ENCODE data around the gene CMPK1.
A peak's percentile ranks its signal among the peaks of the same experiment; 100 is the strongest.
"Not testable (repeated sequence)": the region's sequence is repeated elsewhere in the genome, so short reads cannot be mapped to it uniquely, and the experiment has no call there.

CMPK1 gene

DNA sequence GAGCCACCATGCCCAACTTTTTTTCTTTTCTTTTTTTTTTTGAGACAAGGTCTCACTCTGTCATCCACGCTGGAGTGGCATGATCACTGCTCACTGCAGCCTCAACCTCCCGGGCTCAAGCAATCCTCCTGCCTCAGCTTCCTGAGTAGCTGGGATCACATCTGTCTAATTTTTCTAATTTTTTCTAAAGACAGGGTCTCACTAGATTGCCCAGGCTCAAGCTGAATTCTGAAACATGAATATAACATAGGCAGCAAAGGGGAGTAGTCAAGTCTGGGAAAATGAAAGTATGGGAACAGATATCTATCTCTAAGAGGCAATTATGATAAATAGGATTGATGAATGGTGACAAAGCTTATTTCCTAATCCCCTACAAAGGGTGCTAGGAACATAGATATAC, 7.3 kb upstream of the CMPK1 start:
- H3K27ac ChIP-seq (ENCODE audit: low read depth, low read length), result no peak overlapping the region
- H3K4me3 ChIP-seq (ENCODE audit: low read length), result no peak overlapping the region
- no peak overlapping the region for H3K9ac ChIP-seq (ENCODE audit: low read length)

DNA sequence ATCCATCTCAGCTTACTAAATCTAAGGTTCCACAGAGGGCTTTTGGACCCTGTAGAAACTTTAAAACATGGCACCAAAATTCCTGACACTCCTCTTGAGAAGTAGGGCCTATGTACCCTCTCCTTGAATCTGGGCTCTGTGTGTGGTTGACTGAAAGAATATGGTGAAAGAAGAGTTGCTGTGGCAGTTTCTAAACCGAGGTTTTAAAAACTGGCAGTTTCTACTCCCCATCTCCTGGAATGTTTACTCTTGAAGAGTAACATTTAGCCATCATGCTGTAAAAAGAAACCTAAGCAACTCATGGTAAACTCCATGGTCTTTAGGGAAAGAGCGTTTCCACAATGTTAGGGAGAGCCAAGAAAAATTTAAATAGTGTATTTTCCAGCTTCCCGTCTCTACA, 4.6 kb upstream of the CMPK1 start:
- Histone ChIP-seq H3K9ac (ENCODE audit: low read length) (no peak overlapping the region), H3K4me1 (ENCODE audit: control insufficient read depth, insufficient read depth, low read length) (peaks cover 8% of the 10 kb centered on the region), H3K27ac (ENCODE audit: low read depth, low read length) (no peak overlapping the region), H3K36me3 (ENCODE audit: control insufficient read depth, insufficient read depth, low read length) (no peaks in the 10 kb centered on the region), H3K4me3 (ENCODE audit: low read length) (no peak overlapping the region), H3K27me3 (ENCODE audit: control insufficient read depth, insufficient read depth, low read length) (no peaks in the 10 kb centered on the region)

More for the DNA sequence above, 7.3 kb upstream of the CMPK1 start:
- H3K36me3 ChIP-seq (ENCODE audit: control insufficient read depth, insufficient read depth, low read length), result no peaks in the 10 kb centered on the region
- no peaks in the 10 kb centered on the region for H3K27me3 ChIP-seq (ENCODE audit: control insufficient read depth, insufficient read depth, low read length)
- no peaks in the 10 kb centered on the region for H3K4me1 ChIP-seq (ENCODE audit: control insufficient read depth, insufficient read depth, low read length)

DNA sequence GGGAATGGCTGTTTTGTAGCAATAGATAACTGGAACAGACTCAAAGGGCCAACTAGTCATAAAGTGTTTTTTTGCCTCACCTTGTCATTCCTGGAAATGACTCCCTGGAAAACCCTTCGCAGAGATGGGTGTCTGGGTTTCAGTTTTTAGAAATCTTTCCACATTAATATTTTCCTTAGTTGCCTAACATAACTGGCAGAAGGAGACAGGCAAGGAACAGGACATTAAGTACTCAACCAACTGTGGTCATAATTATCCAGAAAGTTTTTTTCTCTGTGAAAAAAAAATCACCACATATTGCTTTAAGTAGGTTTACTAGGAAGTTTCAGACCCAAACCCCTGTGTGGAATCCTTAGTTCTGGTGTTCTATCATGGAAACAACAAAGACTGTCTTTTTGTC, 3.4 kb upstream of the CMPK1 start:
- no peak overlapping the region for H3K4me3 ChIP-seq (ENCODE audit: low read length)
- H3K27ac ChIP-seq (ENCODE audit: low read depth, low read length), result no peak overlapping the region
- H3K4me1 ChIP-seq (ENCODE audit: control insufficient read depth, insufficient read depth, low read length), result peaks cover 12% of the 10 kb centered on the region
- no peak overlapping the region for H3K9ac ChIP-seq (ENCODE audit: low read length)
- no peaks in the 10 kb centered on the region for H3K27me3 ChIP-seq (ENCODE audit: control insufficient read depth, insufficient read depth, low read length)
- H3K36me3 ChIP-seq (ENCODE audit: control insufficient read depth, insufficient read depth, low read length), result no peaks in the 10 kb centered on the region

DNA sequence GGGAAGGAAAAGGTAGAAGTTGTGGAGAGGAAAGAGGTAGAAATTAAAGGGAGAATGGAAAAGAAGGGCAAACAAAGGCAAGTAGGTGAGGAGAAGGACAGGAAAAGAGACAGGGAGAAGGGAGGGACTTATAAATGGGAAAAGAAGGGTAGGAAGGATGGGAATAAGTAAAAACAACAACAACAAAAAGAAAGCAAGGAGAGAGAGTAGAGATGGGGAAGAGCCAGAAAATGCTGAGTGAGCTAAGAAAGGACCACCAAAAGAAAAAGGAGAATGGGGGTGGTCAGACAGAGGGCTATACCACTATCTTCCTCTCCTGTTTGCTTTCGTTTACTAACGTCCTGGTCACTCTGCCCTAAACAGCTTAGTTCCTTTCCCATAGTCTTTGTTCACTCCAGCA, 1.7 kb upstream of the CMPK1 start:
- Histone ChIP-seq H3K36me3 (ENCODE audit: control insufficient read depth, insufficient read depth, low read length) (no peaks in the 10 kb centered on the region), H3K27ac (ENCODE audit: low read depth, low read length) (no peak overlapping the region), H3K9ac (ENCODE audit: low read length) (no peak overlapping the region), H3K27me3 (ENCODE audit: control insufficient read depth, insufficient read depth, low read length) (no peaks in the 10 kb centered on the region), H3K4me3 (ENCODE audit: low read length) (no peak overlapping the region), H3K4me1 (ENCODE audit: control insufficient read depth, insufficient read depth, low read length) (peaks cover 12% of the 10 kb centered on the region)

DNA sequence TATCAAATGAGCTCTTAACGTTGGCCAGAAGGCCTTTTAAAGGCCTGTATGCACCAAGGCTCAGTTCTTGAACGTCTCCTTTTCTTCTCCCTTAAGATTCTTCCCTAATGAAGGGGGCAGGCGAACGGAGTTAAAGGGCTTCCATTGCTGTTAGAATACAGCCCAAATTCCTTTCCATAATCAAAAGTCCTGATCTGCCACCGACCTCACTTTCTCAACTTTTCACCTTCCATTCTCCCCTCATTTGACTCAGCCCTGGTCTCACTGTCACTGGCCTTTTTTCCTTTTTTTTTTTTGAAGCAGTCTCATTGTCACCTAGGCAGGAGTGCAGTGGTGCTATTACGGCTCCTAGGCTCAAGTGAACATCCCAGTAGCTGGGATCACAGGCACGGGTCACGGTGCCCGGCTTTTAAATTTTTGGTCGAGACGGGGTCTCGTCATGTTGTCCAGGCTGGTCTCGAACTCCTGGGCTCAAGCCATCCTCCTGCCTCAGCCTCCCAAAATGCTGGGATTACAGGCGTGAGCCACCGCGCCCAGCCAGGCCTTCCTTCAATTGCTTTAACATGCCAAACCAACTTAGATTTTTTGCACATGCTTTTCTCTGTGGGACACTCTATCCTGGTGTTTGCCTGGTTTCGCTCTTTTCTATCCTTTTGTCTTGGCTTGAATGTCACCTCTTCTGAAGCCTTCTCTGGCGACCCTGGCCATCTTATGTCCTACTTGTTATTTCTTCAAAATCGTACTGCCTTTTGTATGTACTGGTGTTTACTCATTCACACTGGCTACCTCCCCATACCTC, 612 bp upstream of the CMPK1 start:
- H3K27ac ChIP-seq (ENCODE audit: low read depth, low read length), result peak overlapping the region; percentile 82
- peaks cover 12% of the 10 kb centered on the region for H3K4me1 ChIP-seq (ENCODE audit: control insufficient read depth, insufficient read depth, low read length)
- H3K9ac ChIP-seq (ENCODE audit: low read length), result peak overlapping the region; percentile 74
- H3K4me3 ChIP-seq (ENCODE audit: low read length), result peak overlapping the region; percentile 85
- H3K36me3 ChIP-seq (ENCODE audit: control insufficient read depth, insufficient read depth, low read length), result no peaks in the 10 kb centered on the region
- H3K27me3 ChIP-seq (ENCODE audit: control insufficient read depth, insufficient read depth, low read length), result no peaks in the 10 kb centered on the region

DNA sequence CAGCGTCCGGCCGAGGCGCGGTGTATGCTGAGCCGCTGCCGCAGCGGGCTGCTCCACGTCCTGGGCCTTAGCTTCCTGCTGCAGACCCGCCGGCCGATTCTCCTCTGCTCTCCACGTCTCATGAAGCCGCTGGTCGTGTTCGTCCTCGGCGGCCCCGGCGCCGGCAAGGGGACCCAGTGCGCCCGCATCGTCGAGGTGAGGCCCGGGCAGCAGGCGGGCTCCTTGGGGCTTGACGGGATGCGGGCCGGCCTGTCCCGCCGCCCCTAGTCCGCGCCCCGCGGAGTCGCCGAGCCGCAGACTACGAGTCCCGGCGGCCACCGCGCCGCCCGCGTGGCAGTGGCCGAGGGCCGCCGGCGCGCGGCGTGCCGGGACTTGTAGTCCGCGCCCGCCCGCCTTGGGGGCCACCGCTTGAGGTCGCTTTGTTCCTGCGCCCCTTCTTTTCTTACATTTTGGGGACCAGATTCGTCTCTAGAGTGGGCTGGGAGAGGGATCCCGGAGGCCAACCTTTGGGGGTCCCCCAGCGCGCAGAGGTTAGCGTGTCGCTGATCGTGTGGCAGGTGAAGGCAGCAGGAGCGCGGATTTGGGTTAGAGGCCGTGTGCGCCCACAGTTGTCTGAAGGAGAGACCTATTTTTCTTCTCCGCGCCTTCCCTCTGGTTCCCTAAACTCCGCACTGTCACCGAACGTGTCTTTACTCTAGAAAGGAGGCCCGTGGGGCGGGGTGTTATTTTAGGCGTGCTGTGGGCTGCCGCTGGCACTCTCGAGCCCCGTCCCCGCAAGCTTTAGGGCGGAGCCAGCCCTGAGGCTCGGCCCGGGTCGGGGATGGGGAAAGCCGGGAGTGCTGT, 553 bp downstream of the CMPK1 start:
- Histone ChIP-seq H3K4me3 (ENCODE audit: low read length) (peak overlapping the region; percentile 85), H3K27me3 (ENCODE audit: control insufficient read depth, insufficient read depth, low read length) (no peaks in the 10 kb centered on the region), H3K9ac (ENCODE audit: low read length) (no peak overlapping the region), H3K4me1 (ENCODE audit: control insufficient read depth, insufficient read depth, low read length) (peaks cover 12% of the 10 kb centered on the region), H3K27ac (ENCODE audit: low read depth, low read length) (peak overlapping the region; percentile 93), H3K36me3 (ENCODE audit: control insufficient read depth, insufficient read depth, low read length) (no peaks in the 10 kb centered on the region)

DNA sequence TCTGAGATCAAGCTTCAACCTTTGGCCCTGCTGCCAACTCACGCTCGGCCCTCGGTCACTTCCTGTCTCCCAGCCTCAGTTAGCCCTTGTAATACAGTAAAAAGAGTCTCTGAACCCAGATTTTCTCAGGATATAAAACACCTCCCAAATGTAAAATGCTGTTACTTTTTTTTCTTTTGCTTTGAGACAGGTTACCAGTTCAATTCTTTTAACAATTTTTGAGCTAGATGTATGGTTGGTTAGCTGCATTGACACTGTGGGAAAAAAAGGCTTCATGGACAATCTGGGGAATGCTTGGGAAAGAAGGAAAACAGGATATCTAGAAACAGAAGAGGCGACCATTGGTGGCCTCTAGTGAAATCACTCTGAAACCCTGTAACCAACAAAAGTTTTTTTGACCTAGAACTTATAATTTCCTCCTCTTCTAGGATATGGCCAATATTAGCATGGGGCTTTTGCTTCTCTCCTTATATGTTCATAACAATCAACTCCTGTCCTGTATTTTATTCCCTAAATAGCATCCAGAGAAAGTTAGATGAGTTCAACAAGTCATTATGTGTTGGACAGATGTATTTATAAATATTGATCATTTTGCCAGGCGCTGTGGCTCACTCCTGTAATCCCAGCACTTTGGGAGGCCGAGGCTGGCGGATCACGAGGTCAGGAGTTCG, 1.3 kb downstream of the CMPK1 start:
- H3K4me1 ChIP-seq (ENCODE audit: control insufficient read depth, insufficient read depth, low read length), result peaks cover 12% of the 10 kb centered on the region
- H3K4me3 ChIP-seq (ENCODE audit: low read length), result peak overlapping the region; percentile 85
- no peaks in the 10 kb centered on the region for H3K36me3 ChIP-seq (ENCODE audit: control insufficient read depth, insufficient read depth, low read length)
- H3K27ac ChIP-seq (ENCODE audit: low read depth, low read length), result peak overlapping the region; percentile 93
- H3K27me3 ChIP-seq (ENCODE audit: control insufficient read depth, insufficient read depth, low read length), result no peaks in the 10 kb centered on the region
- no peak overlapping the region for H3K9ac ChIP-seq (ENCODE audit: low read length)

- no peaks in the 10 kb centered on the region for H3K36me3 ChIP-seq (ENCODE audit: control insufficient read depth, insufficient read depth, low read length)
- H3K27ac ChIP-seq (ENCODE audit: low read depth, low read length), result no peak overlapping the region
- H3K4me1 ChIP-seq (ENCODE audit: control insufficient read depth, insufficient read depth, low read length), result peaks cover 12% of the 10 kb centered on the region
- H3K27me3 ChIP-seq (ENCODE audit: control insufficient read depth, insufficient read depth, low read length), result no peaks in the 10 kb centered on the region
- H3K4me3 ChIP-seq (ENCODE audit: low read length), result no peak overlapping the region
- H3K9ac ChIP-seq (ENCODE audit: low read length), result no peak overlapping the region
Measured at GRCh38 chr1:47337350-47337749, 3.8 kb downstream of the CMPK1 start.

DNA sequence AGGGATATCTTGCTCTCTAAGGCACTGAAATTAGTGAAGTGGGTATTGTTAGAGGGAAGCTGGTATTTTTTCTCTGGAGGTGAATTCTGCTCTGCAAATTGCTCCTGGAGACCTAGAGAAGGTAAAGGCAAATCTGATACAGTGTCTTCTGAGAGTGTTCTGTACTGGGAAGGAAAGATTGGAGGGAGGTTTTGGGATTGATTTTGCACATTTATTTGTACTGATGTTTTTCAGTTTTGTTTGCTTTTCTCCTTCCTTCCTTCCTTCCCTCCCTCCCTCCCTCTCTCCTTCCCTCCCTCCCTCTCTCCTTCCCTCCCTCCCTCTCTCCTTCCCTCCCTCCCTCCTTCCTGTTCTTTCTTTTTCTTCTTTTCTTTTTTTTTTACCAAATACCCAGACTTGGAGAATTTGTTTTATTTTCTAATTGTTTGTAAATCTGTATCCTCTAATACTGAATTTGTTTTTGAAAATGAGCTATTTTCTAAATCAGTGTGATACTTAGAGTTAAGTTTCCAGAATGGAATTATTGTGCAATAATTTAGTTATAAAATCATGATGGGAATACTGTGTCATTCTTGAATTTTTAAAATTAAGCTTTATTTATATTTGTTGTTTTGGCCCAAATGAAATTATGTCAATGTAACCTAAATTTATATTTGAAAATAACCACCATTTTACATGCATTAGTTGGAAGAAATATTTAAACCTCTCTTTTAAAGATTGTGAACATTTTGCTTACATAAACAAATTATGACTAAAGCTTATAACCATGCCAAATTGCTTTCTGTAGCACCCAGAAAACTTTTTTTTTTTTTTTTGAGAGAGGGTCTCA, 4.9 kb downstream of the CMPK1 start:
- Histone ChIP-seq H3K9ac (ENCODE audit: low read length) (no peak overlapping the region), H3K36me3 (ENCODE audit: control insufficient read depth, insufficient read depth, low read length) (no peaks in the 10 kb centered on the region), H3K27ac (ENCODE audit: low read depth, low read length) (no peak overlapping the region), H3K27me3 (ENCODE audit: control insufficient read depth, insufficient read depth, low read length) (no peaks in the 10 kb centered on the region), H3K4me3 (ENCODE audit: low read length) (no peak overlapping the region), H3K4me1 (ENCODE audit: control insufficient read depth, insufficient read depth, low read length) (peaks cover 4% of the 10 kb centered on the region)

DNA sequence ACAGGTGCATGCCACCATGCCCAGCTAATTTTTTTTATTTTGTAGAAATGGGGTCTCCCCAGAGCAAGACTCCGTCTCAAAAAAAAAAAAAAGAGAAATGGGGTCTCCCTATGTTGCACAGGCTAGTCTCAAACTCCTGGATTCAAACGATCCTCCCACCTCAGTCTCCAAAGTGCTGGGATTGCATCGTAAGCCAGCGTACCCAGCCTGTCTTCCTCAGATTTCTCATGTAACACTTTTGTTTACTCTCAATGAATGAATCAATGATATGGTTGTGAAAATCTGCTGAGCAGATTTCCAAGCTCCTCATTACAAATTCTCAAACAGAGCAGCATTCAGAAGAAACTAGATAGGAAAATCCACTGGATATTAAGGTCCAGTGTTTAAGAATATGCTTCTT, 6.6 kb downstream of the CMPK1 start:
- Histone ChIP-seq H3K4me3 (ENCODE audit: low read length) (no peak overlapping the region), H3K36me3 (ENCODE audit: control insufficient read depth, insufficient read depth, low read length) (no peaks in the 10 kb centered on the region), H3K27me3 (ENCODE audit: control insufficient read depth, insufficient read depth, low read length) (no peaks in the 10 kb centered on the region), H3K4me1 (ENCODE audit: control insufficient read depth, insufficient read depth, low read length) (no peaks in the 10 kb centered on the region), H3K27ac (ENCODE audit: low read depth, low read length) (no peak overlapping the region), H3K9ac (ENCODE audit: low read length) (no peak overlapping the region)

DNA sequence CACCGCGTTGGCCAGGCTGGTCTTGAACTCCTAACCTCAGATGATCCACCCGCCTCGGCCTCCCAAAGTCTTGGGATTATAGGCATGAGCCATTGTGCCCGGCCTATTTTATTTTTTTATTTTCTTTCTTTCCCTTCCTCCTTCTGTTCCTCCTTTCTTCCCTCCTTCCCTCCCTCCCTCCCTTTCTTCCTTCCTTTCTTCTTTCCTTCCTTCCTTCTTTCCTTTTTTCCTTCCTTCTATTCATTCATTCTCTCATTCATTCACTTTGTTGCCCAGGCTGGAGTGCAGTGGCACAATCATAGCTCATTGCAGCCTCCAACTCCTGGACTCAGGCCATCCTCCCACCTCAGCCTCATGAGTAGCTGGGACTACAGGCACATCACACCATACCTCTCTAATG, 13.4 kb downstream of the CMPK1 start:
- not testable (repeated sequence) for H3K4me1 ChIP-seq (ENCODE audit: control insufficient read depth, insufficient read depth, low read length); H3K9ac ChIP-seq (ENCODE audit: low read length); H3K27ac ChIP-seq (ENCODE audit: low read depth, low read length); H3K36me3 ChIP-seq (ENCODE audit: control insufficient read depth, insufficient read depth, low read length); H3K27me3 ChIP-seq (ENCODE audit: control insufficient read depth, insufficient read depth, low read length); H3K4me3 ChIP-seq (ENCODE audit: low read length)

DNA sequence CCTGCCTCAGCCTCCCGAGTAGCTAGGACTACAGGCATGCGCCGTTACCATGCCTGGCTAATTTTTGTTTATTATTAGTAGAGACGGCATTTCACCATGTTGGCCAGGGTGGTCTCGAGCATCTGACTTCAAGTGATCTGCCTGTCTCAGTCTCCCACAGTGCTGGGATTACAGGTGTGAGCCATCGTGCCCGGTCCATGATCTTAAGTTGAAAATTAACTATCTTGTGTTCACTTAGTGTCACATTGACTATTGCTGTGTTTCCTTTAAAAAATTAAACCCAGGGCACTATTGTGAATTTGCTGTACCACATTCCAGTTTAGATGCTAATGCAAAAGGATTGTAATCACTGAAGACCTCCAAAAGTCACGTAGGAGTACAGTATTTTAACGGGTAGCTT, 14.1 kb downstream of the CMPK1 start:
- Histone ChIP-seq H3K36me3 (ENCODE audit: control insufficient read depth, insufficient read depth, low read length) (no peaks in the 10 kb centered on the region), H3K4me1 (ENCODE audit: control insufficient read depth, insufficient read depth, low read length) (no peaks in the 10 kb centered on the region), H3K9ac (ENCODE audit: low read length) (no peak overlapping the region), H3K27me3 (ENCODE audit: control insufficient read depth, insufficient read depth, low read length) (no peaks in the 10 kb centered on the region), H3K27ac (ENCODE audit: low read depth, low read length) (no peak overlapping the region), H3K4me3 (ENCODE audit: low read length) (no peak overlapping the region)

Measured in rectal smooth muscle tissue (tissue), 1 donor.